GM19351 (cell line): Measurements from ENCODE around the gene CLIP2.
"Not testable (repeated sequence)": the region's sequence is repeated elsewhere in the genome, so short reads cannot be mapped to it uniquely, and the experiment has no call there.

Experiments
- ATAC-seq: cut with Tn5 transposase; IDR thresholded peaks from one replicate; pipeline ENCODE4 v1.9.1; 2021; ENCODE audit warnings: mild to moderate bottlenecking, moderate library complexity; ENCODE audit not compliant: unreplicated experiment

The CLIP2 gene

DNA sequence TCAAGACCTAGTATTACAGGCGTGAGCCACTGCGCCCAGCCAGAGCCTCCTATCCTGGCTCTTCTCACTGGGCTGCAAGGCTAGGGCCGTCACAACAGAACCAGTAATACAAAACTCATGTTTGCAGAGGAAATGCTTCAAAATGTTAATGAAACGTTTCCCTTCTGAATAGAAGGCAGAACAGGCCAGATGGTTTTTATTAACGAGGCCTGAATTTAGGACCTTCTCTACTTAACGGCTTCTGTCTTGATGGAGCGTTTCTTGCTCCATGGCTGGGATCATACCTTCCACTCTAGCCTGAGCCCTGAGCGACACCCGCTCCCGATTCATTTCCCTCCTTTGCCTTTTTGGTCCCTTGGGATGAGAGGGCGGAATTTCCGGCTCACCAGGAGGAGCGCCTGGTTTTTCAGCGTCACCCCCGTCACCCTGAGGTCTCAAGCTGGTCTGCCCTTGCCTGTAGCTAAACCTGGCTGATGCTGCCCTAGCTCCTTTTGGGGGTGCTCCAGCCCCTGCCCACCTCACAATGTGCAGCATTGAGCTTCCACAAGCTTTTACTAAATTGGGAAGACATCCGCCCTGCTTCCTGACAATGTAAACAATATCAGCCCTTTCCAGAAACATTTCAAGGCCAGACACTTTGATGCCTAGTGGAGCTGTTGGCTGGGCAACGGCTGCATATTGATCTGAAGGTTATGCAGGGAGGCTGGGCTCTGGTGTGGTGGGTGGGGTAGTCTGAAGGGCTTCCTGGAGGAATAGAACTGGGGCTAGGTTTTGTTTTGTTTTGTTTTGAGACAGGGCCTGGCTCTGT lies 5.2 kb downstream of the CLIP2 start:
- ATAC-seq, result no peak

DNA sequence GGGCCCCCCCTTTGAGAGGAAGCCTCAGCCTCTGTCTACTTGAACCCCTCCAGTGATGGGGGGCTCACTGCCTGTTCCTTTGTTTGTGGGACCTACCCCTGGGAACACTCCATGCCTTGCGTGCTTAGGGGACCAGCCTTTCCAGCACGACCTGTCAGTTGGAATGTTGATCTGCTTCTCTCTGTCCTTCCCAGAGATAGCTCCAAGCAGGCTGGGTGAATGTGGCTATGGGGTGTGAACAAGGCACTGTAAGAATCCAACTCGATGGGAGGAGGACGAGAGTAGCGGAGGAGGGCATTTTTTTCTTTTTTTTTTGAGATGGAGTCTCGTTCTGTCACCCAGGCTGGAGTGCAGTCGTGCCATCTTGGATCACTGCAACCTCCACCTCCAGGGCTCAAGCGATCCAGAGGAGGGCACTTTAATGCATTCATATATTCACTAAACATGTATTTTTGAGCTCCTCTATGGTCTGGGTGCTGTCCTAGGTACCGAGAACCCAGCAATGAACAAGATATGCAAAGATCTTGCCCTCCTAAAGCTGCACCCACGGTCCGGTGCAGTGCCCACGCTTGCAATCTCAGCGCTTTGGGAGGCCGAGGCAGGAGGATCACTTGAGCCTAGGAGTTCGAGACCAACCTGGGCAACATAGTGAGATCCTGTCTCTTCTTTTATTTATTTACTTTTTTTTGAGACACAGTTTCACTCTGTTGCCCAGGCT lies 8.5 kb downstream of the CLIP2 start:
- ATAC-seq, result no peak

DNA sequence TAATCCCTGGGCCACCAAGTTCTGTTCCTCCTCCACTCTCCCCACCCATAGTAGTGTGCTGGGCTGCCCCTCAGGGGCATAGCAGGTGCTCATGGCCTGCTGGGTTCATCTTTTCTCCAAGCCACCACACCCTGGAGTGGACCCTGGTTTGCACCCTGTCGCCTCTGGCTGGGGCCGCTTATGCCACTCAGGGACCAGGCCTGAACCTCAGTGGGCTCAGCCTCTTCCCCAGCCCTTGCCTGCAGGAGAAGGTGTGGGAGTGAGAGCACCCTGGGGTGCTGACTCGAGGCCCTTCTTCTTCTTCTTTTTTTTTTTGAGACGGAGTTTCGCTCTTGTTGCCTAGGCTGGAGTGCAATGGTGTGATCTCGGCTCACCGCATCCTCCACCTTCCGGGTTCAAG lies 10.2 kb downstream of the CLIP2 start:
- no peak for ATAC-seq

DNA sequence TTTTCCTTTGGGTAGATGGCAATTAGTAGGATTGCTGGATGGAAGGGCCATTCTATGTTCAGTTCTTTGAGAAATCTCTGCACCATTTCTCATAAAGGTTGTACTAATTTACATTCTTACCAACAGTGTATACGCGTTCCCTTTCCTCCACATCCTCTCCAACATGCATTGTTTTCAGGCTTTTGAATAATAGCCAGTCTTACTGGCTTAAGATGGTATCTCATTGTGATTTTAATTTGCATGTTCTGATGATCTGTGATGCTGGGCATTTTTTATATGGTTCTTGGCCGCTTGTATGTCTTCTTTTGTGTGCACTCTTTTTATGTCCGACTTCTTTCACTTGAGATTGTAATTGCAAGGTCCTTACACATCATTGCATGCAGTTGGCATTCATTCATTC lies 11.7 kb downstream of the CLIP2 start:
- ATAC-seq, result no peak

DNA sequence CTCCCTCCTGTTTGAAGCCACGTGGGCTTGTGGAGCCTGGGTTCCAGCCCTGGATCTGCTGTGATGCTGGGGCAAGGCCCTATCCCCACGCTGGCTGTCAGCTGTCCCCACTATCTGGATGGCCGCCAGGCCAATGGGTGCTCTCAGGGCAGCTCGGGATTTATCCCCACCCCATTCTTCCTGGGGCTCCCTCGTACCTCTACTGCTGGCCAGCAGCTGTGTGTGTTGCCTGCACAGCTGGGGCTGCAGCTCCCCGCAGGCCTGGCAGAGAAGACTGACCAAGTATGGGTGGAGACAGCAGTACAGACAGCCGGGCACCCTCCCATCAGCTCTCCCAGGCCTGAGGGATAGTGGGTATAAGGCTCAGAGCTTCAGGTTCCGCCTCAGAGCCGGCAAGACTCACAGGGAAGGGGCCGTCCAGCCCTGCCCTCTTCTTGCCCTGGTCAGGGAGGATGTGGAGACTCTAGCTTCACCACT lies 13.6 kb downstream of the CLIP2 start:
- ATAC-seq, result no peak

DNA sequence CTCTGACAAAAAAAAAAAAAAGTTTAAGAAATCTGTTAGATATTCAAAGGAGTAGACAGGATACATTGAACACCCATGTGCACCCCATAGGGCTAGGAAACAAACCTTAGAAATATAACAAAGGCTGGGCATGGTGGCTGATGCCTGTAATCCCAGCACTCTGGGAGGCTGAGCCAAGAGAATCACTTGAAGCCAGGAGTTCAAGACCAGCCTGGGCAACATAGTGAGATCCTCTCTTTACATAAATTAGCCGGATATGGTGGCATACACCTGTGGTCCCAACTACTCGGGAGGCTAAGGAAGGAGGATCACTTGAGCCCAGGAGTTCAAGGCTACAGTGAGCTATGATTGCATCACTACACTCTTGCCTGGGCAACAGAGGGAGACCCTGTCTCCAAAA lies 15.3 kb downstream of the CLIP2 start:
- no peak for ATAC-seq

DNA sequence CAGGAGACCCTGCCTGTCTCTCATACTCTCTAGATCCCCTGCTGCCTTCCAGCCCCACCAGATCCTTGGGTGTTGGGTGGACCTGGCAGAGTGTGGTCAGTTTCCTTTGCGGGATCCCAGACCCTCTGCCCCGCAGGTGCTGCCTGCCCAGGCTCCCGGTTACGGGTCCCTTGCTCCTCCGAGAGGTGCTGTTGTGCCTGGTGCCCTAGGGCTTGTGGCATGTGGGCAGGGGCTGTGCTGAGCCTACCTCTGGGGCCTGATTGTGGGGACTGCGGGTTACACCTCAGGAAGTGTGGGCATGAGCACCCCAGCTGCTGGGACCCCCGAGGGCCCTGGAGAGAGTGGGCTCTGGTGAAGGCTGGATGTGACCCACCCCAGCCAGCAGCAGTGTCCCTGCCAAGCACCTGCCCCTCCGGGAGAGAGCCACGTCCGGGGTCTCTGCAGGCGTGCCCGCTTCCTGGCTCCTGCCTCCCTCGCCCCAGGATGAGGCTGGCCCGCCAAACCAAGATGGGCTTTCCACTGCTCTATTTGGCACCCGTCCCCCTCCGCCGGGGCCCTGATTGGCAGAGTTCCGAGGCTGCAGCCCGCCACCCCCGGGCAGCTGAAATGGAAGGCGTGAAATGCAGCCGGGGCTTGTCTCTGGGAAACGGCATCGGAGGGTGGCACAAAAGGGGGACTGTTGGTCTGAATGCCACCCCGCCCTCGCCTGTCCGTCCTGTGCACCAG lies 17.0 kb downstream of the CLIP2 start:
- no peak for ATAC-seq

DNA sequence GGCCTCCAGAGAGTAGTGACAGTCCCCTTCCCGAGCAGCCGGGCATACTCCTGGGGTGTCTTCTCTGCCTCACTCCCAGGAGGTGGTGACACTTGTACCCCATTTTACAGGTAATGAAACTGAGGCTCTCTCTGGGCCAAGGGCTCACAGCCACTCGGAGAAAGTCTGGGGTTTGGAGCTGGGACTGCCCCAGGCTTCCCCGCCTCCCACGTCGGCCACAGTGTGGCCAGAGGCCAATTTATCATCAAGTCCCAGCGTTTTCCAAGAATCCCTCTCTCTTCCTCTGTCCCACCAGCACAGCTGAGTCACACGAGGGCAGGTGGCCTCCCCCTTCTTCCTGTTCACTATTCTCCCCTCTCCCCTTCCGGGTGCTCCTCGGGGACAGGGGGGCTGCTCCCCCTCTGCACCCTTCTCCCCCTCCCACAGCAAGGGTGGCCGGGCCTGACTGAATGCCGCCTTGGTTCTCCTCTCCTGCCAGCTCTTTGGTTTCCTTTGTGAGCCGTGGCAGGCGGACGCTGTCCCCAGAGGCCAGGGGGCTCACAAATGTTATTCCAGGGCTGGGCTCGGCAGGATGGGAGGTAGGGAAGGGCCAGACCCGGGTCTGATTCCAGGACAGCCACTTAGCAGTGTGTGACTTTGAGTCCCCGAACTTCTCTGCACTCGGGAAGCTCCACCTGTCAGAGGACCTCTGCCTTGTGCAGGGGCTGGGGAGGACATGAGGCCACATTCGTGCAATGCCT lies 17.7 kb downstream of the CLIP2 start:
- no peak for ATAC-seq

DNA sequence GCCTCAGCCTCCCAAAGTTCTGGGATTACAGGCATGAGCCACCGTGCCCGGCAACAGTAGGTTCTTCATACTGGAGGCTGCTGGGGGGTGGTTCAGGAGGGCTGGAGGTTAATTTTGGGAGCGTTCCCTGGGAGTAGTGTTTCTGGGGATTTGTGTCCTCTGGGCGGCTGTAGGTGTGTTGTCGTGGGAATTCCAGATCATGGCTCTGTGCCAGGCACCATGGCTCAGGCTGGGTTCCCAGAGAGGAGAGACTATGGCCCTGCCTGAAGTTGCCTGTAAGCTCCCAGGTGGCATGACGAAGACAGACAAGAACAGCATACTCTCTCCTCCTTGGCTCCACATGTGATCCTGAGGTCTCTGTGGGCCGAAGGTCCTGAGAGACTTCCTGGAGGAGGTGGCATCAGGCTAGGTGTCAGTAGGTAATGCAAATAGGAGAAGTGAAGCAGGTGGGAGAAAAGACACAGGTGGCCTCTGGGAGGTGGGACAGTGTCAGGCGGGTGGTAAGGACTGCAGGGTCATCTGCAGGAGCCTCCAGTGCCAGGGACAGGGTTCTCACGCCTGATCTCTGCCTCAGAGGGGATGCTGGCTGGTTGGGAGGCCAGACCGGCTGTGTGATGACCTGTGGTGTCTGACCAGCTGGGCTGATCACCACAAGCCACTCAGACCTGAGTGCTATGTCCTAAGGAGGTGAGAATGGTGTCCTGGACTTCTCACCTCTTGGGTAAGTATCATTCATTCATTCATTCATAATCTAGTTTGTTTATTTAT lies 18.7 kb downstream of the CLIP2 start:
- no peak for ATAC-seq

DNA sequence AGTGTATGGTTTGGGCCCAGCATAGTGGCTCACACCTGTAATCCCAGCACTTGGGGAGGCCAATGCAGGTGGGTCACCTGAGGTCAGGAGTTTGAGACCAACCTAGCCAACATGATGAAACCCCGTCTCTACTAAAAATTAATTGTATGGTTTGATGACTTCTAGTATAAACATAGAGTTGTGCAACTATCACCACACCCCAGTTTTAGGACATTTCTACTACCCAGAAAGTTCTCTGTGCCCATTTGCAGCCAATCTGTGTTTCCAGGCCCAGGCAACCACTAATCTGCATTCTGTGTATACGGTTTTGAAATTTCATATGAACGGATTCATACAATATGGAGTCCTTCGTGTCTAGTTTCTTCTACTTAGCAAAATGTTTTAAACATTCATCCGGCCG lies 20.0 kb downstream of the CLIP2 start:
- no peak for ATAC-seq

DNA sequence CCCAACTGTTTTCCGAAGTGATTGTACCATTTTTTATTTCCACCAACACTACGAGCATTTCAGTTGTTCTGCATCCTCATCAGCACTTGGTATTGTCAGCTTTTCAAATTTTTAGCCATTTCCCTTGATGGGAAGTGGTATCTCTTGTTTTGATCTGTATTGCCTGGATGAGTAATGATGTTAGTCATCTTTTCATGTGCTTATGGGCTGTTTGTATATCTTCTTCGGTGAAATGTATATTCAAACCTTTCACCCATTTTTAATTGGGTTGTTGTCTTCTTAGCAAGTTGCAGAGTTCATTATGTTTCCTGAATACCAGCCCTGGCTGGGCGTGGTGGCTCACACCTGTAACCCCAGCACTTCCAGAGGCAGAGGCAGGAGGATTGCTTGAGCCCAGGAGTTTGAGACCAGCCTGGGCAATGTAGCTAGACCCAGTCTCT lies 22.1 kb downstream of the CLIP2 start:
- no peak for ATAC-seq

DNA sequence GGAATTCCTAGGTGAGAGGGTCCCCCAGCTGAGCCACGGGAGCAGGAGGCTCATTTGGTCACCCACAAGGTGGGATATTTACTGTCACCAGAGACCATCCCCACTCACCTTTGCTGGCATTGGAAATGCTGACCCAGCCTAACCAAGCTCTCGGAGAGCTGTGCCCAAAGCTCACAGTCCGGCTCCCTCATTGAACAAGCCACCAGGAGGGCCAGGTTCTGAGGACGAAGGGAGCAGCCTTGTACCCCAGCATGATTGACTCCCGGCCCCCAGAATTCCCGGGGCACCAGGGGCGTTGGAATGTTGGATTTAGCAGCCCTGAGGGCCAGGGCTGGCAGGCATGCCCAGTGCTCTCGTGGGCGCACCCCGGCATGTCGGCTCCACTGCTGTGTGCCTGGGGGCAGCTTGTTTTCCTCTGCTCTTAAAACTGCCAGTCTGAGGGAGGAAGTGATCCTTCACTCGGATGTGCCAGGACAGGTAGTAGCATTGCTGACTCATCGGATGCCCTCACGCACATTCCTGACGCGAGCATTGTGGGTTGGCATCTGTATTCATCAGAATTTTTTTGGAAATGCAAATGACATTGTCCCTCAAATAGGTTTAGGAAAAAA lies 23.3 kb downstream of the CLIP2 start:
- ATAC-seq, result no peak

DNA sequence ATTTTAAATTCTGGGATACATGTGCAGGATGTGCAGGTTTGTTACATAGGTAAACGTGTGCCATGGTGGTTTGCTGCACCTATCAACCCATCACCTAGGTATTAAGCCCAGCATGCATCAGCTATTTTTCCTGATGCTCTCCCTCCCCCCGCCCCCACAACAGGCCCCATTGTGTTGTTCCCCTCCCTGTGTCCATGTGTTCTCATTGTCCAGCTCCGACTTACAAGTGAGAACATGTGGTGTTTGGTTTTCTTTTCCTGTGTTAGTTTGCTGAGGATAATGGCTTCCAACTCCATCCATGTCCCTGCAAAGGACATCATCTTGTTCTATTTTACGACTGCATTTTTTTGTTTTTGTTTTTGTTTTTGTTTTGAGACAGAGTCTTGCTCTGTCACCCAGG lies 26.7 kb downstream of the CLIP2 start:
- ATAC-seq, result not testable (repeated sequence)

DNA sequence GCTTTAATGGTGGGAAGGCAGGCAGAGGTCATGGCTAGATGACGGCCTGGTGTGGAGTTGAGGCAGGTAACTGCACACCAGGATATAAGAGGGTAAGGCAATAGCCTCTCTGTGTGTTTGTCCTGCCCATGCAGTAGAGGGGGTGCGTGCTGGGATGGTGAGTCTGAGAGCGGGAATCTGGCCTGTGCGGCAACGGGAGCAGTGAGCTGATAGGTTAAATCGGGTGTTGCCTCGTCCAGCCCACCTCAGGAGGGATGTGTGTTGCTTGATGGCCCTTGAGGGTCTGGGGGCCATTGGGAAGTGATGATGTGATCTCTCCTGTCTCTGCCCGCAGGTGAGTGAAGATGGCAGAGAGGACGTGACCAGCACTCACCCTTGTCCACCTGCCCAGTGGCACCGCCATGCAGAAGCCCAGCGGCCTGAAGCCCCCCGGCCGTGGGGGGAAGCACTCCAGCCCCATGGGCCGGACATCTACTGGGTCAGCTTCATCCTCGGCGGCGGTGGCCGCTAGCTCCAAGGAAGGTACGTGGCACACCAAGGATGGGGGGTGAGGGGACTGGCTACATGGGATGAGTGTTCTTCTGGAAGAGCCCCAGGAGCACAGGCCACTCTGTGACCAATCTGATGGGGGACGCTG lies 28.1 kb downstream of the CLIP2 start:
- ATAC-seq, result no peak

DNA sequence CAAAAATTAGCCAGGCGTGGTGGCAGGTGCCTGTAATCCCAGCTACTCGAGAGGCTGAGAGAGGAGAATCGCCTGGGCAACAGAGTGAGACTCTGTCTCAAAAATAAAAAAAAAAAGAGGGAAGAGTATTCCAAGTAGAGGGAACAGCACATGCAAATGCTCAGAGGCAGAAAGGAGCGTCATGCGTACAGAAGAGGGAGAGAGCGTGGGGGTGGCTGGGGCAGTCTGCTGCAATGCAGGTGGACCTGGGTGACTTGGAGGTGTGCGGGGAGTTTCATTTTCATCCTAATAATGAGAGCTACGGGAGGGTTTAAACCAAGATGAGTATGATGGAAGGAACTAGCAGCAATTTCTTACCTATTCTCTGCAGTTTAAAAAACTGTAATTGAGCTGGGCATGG lies 28.8 kb downstream of the CLIP2 start:
- ATAC-seq, result no peak

DNA sequence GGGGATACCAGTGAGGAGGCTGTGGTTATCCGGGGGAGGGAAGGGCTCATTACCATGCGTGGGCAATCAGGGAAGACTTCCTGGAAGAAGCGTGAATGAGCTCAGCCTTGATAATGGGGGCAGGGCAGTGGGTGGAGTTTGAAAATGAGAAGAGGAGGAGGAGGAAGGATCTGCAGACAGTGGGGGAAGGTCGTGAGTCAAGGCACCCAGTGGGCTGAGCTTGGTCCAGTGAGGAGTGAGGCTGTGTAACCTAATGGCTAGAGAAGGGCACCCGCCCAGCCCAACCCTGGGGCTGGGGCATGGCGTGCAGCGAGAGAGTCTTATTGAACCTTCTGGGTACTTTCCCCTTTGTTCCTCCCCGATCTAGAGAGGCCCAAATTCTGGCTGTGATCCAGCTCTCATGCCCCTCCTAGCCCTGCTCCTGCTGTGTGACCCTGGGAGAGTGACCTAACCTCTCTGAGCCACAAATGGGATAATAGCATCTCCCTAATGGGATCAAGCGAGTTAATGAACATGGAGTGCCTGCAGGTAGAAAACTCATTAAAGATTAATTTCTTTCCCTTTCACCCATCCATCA lies 31.5 kb downstream of the CLIP2 start:
- ATAC-seq, result no peak

DNA sequence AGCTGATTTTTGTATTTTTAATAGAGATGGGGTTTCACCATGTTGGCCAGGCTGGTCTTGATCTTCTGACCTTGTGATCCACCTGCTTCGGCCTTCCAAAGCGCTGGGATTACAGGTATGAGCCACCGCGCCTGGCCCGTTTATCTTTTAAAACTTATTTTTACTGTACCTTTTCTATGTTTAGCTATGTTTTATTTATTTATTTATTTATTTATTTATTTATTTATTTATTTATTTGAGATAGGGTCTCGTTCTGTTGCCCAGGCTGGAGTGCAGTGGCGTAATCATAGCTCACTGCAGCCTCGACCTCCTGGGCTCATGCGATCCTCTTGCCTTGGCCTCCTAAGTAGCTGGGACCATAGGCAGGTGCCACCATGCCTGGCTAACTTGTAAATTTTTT lies 33.7 kb downstream of the CLIP2 start:
- not testable (repeated sequence) for ATAC-seq

DNA sequence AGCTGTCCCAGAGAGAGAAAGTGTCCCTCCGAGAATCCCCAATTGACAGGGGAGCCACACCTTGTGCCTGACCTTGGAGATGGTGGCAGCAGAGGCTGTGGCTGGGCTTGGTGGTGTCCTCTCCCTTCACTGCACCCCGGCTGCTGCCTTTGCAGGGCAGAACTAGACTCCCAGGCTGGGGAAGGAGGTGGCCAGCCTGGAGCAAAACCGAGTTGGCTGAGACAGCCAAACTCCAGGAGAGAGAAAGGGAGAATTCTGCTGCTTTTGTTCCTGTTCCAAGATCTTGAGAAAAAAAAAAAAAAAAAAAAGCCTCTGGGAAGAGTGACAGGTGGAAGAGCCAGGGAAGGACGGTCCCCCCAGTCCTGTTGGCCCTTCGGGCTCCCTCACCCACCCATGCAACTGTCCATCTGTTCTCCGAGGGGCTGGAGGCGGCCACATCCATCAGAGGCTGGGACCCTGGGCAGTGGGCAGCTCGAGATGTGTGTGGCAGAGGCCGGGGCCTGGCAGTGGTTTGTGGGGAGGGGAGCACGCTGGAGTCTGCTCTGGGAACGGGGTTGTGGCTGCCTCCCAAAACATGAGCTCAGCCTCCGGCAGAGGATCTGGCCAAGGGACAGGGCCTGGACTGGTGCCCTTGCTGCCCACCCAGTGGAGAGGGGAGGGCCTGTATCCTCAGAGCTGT lies 35.5 kb downstream of the CLIP2 start:
- no peak for ATAC-seq
